Retina (tissue), 1 donor: Measurements from ENCODE around the gene FAM237B.

Experiments
- DNase-seq: peaks from one replicate; pipeline ENCODE4 v3.0.0-alpha.2; 2016

FAM237B gene

GRCh38 chr7:90290244-90291113 lies 30.6 kb downstream of the FAM237B start:
- no peak for DNase-seq

GRCh38 chr7:90288154-90288553 lies 33.0 kb downstream of the FAM237B start:
- DNase-seq: no peak

- DNase-seq: no peak
Observed at GRCh38 chr7:90276033-90276728, 44.9 kb downstream of the FAM237B start.

GRCh38 chr7:90274161-90274560 lies 46.9 kb downstream of the FAM237B start:
- DNase-seq: no peak

- DNase-seq: no peak
Observed at GRCh38 chr7:90272242-90272641, 48.9 kb downstream of the FAM237B start.

- DNase-seq: no peak
Observed at GRCh38 chr7:90271753-90272152, 49.4 kb downstream of the FAM237B start.

- no peak for DNase-seq
Observed at GRCh38 chr7:90270431-90271178, 50.5 kb downstream of the FAM237B start.

- DNase-seq: no peak
Observed at GRCh38 chr7:90269163-90269562, 51.9 kb downstream of the FAM237B start.

GRCh38 chr7:90267263-90267858 lies 53.7 kb downstream of the FAM237B start:
- no peak for DNase-seq

GRCh38 chr7:90266808-90267207 lies 54.3 kb downstream of the FAM237B start:
- no peak for DNase-seq
